GM12878 (cell line): ENCODE measurements around the gene GCNT3. TPM values are rescaled to one million over a fixed set of nuclear protein-coding genes. Genes with fewer than 3 reads are reported as not detected.

Experiments used
- CBX5 ChIP-seq: sonication (generic); IDR thresholded peaks from 2 replicates; pipeline ENCODE4 v1.6.1; 2016; ENCODE audit warnings: low read depth, moderate library complexity, mild to moderate bottlenecking, inconsistent platforms
- EP300 ChIP-seq, 2 experiments: fragments of 150-350 bp in 1 of 2; IDR thresholded peaks; 2 replicates each; pipeline ENCODE4 v1.6.1; 2011 to 2012; ENCODE audit warnings: low read depth in 2 of 2, low read length in 2 of 2, borderline replicate concordance in 1 of 2, improper control_type of control experiment in 1 of 2, inconsistent platforms in 1 of 2; ENCODE audit not compliant: control insufficient read depth in 1 of 2
- ETV6 ChIP-seq, 2 experiments: fragments of 450-650 bp in 1 of 2; IDR thresholded peaks in 1 of 2; conservative IDR thresholded peaks in 1 of 2; 2 replicates each; pipeline ENCODE4 v1.6.1; 2014; ENCODE audit warnings: antibody characterized with exemption in 1 of 2, borderline replicate concordance in 1 of 2, low read depth in 1 of 2, mild to moderate bottlenecking in 1 of 2, moderate library complexity in 1 of 2
- HCFC1 ChIP-seq: fragments of 150-350 bp; IDR thresholded peaks from 2 replicates; pipeline ENCODE4 v1.6.1; 2014; ENCODE audit warnings: low read length
- JUND ChIP-seq: IDR thresholded peaks from 2 replicates; pipeline ENCODE4 v1.6.1; 2012; ENCODE audit warnings: low read depth, mild to moderate bottlenecking, low read length, improper control_type of control experiment, moderate library complexity
- MEF2A ChIP-seq: IDR thresholded peaks from 2 replicates; pipeline ENCODE4 v1.6.1; 2011; ENCODE audit warnings: low read depth, mild to moderate bottlenecking, low read length, moderate library complexity; ENCODE audit not compliant: insufficient read depth
- PAX8 ChIP-seq: fragments of 450-650 bp; IDR thresholded peaks from 2 replicates; pipeline ENCODE4 v1.6.1; 2017; ENCODE audit warnings: mild to moderate bottlenecking, moderate library complexity
- TCF3 ChIP-seq: IDR thresholded peaks from 2 replicates; pipeline ENCODE4 v1.6.1; 2012; ENCODE audit warnings: low read depth, mild to moderate bottlenecking, low read length, borderline replicate concordance; ENCODE audit not compliant: insufficient read depth
- TCF7 ChIP-seq: IDR thresholded peaks from 2 replicates; pipeline ENCODE4 v1.6.1; 2014; ENCODE audit warnings: antibody characterized with exemption, borderline replicate concordance
- USF1 ChIP-seq: IDR thresholded peaks from 2 replicates; pipeline ENCODE4 v1.6.1; 2011; ENCODE audit warnings: borderline replicate concordance, low read depth, mild to moderate bottlenecking, moderate library complexity, mixed read lengths, low read length; ENCODE audit not compliant: insufficient read depth; ENCODE audit errors: extremely low read length
- USF2 ChIP-seq: IDR thresholded peaks from 2 replicates; pipeline ENCODE4 v1.6.1; 2011; ENCODE audit warnings: low read depth, low read length, improper control_type of control experiment, borderline replicate concordance
- ZBTB40 ChIP-seq: fragments of 450-650 bp; IDR thresholded peaks from 2 replicates; pipeline ENCODE4 v1.6.1; 2016; ENCODE audit warnings: mild to moderate bottlenecking, moderate library complexity, borderline replicate concordance
- ZNF274 ChIP-seq: IDR thresholded peaks from one replicate; pipeline ENCODE4 v1.8.0; 2011; ENCODE audit not compliant: insufficient read length, insufficient read depth
- ZZZ3 ChIP-seq: IDR thresholded peaks from 2 replicates; pipeline ENCODE4 v1.6.1; 2011; ENCODE audit warnings: low read depth; ENCODE audit not compliant: control insufficient read depth, insufficient read length
- polyA plus RNA-seq, 11 experiments: library from polyadenylated mRNA; depleted of rRNA in 4 of 11; unstranded in 6 of 11; stranded (reverse) in 5 of 11; fragments of >200 nt; fragmentation: Nextera tagmentation in 4 of 11; fragmentation: Illumina TruSeq in 1 of 11; extraction: Ambion mirVana in 4 of 11; extraction: Trizol in 1 of 11; gene quantifications; 1 replicate in 1 of 11; 2 replicates in 10 of 11; pipeline versions ENCODE4 v1.2.1 to v1.2.3, GENCODE V29; 2011 to 2016; ENCODE audit warnings: inconsistent platforms in 2 of 11, missing spikeins in 2 of 11, low read depth in 1 of 11
- total RNA-seq, 4 experiments: library from RNA; depleted of rRNA in 3 of 4; stranded (reverse); fragments of >200 nt in 3 of 4; fragmentation: Illumina TruSeq in 1 of 4; extraction: Trizol in 1 of 4; gene quantifications; 2 replicates each; pipeline versions ENCODE4 v1.2.1 to v1.2.3, GENCODE V29; 2013 to 2021
- TF ChIP-seq, protein P1 (sequence below): fragments of 450-650 bp; formaldehyde crosslinking; IDR thresholded peaks from 2 replicates; pipeline ENCODE4 v1.5.0; 2022; ENCODE audit warnings: mild to moderate bottlenecking, missing genetic modification characterization
- TF ChIP-seq, protein P2 (sequence below): fragments of 450-650 bp; IDR thresholded peaks from 2 replicates; pipeline ENCODE4 v1.6.1; 2017; ENCODE audit warnings: low read depth, mild to moderate bottlenecking, moderate library complexity

Gene GCNT3
- total and polyA plus RNA-seq, 10 of the 15 experiments (the other 5 are each of a cell fraction or from before 2014, with no cell fraction given): 0.03 to 0.53 (median 0.25) TPM; not detected in 2

DNA sequence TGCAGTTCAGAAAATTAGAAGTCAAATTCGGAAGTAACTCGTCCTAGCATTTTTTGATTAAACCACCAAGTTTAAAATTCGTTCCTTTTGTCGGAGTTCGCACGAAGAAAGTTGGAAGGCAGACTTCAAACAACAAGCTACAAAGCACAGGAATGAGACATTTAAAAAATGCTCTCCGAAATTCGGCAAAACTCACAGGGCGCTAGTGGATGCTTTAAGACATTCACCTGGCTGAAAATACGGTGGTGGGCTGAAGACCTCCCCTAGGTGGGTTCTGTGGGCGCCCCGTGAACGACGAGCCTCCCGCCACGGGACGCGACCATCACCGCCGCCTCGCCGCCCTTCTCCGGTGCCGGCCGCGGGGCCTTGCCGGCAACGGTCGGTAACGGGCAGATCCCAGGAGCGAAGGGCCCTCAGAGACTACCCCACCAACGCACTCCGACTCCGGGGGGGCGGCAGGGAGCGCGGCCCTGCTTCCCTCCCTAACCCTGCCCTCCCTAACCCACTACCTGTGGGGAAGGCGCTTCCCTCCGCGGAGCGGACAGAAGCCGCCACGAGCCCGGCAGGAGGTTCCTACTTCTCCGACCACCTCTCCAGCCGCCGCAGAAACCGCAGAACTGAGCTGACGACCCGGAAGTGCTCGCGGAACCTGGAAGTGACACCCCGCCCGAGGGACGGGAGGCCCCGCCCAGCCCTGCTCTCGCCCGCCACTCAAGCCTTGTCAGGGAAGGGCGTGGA, 45.5 kb downstream of the GCNT3 start, which contains the start of gene GTF2A2 (continued):
- TF ChIP-seq ZBTB40 (peak; percentile 93), USF2 (no peak), PAX8 (no peak), TCF7 (no peak), ETV6 (conservative IDR thresholded peaks at IDR 0.05 in 1 of 2, IDR thresholded peaks at IDR 0.05 in 1 of 2; ENCODE audit: borderline replicate concordance in 1 of 2, low read depth in 1 of 2) (peak in 1 of 2 experiments; percentile 54; a peak in 1 of 4 replicates), MEF2A (no peak), HCFC1 (no peak; the same call in none of the 2 replicates), EP300 (IDR thresholded peaks at IDR 0.05; ENCODE audit: borderline replicate concordance in 1 of 2, control insufficient read depth in 1 of 2, low read depth in 2 of 2, low read length in 2 of 2) (peak in 1 of 2 experiments; percentile 19; a peak in 1 of 4 replicates), TCF3 (peak; percentile 51; the same call in 1 of the 2 replicates), ZNF274 (no peak), CBX5 (no peak), JUND (no peak), USF1 (no peak), ZZZ3 (no peak)
- TF ChIP-seq, protein P1, sequence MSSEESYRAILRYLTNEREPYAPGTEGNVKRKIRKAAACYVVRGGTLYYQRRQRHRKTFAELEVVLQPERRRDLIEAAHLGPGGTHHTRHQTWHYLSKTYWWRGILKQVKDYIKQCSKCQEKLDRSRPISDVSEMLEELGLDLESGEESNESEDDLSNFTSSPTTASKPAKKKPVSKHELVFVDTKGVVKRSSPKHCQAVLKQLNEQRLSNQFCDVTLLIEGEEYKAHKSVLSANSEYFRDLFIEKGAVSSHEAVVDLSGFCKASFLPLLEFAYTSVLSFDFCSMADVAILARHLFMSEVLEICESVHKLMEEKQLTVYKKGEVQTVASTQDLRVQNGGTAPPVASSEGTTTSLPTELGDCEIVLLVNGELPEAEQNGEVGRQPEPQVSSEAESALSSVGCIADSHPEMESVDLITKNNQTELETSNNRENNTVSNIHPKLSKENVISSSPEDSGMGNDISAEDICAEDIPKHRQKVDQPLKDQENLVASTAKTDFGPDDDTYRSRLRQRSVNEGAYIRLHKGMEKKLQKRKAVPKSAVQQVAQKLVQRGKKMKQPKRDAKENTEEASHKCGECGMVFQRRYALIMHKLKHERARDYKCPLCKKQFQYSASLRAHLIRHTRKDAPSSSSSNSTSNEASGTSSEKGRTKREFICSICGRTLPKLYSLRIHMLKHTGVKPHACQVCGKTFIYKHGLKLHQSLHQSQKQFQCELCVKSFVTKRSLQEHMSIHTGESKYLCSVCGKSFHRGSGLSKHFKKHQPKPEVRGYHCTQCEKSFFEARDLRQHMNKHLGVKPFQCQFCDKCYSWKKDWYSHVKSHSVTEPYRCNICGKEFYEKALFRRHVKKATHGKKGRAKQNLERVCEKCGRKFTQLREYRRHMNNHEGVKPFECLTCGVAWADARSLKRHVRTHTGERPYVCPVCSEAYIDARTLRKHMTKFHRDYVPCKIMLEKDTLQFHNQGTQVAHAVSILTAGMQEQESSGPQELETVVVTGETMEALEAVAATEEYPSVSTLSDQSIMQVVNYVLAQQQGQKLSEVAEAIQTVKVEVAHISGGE (CRISPR knock-in tag): no peak
- TF ChIP-seq, protein P2, sequence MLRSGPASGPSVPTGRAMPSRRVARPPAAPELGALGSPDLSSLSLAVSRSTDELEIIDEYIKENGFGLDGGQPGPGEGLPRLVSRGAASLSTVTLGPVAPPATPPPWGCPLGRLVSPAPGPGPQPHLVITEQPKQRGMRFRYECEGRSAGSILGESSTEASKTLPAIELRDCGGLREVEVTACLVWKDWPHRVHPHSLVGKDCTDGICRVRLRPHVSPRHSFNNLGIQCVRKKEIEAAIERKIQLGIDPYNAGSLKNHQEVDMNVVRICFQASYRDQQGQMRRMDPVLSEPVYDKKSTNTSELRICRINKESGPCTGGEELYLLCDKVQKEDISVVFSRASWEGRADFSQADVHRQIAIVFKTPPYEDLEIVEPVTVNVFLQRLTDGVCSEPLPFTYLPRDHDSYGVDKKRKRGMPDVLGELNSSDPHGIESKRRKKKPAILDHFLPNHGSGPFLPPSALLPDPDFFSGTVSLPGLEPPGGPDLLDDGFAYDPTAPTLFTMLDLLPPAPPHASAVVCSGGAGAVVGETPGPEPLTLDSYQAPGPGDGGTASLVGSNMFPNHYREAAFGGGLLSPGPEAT: peak; percentile 67; the same call in 1 of the 2 replicates
